Activated CD8-positive, alpha-beta memory T cell treated with anti-CD3 and anti-CD28 coated beads for 24 hours (primary cell): ENCODE results near the gene S100A13.

Experiments
- DNase-seq: peaks from one replicate; pipeline ENCODE4 v3.0.0-alpha.2; 2020

The S100A13 gene

GRCh38 chr1:153624965-153625611 is 2.2 kb downstream of the S100A13 start:
- no peak for DNase-seq

- no peak for DNase-seq
Measured at GRCh38 chr1:153623101-153623500, 4.2 kb downstream of the S100A13 start.

- no peak for DNase-seq
Measured at GRCh38 chr1:153619171-153619570, 8.1 kb downstream of the S100A13 start.

- DNase-seq, result peak; percentile 91
Measured at GRCh38 chr1:153617663-153618062, 9.6 kb downstream of the S100A13 start.

- no peak for DNase-seq
Measured at GRCh38 chr1:153616917-153617311, 10.4 kb downstream of the S100A13 start.

- DNase-seq, result no peak
Measured at GRCh38 chr1:153616144-153616916, 11.0 kb downstream of the S100A13 start, which contains the start of gene S100A14. Gene S100A14 (minus strand): TSS chr1:153616325. CDS start chr1:153615858, 467 bp downstream.

GRCh38 chr1:153615406-153615805 is 11.9 kb downstream of the S100A13 start:
- DNase-seq, result no peak

- DNase-seq, result no peak
Measured at GRCh38 chr1:153614906-153615305, 12.4 kb downstream of the S100A13 start.

- DNase-seq, result no peak
Measured at GRCh38 chr1:153614189-153614900, 13.0 kb downstream of the S100A13 start.

- no peak for DNase-seq
Measured at GRCh38 chr1:153613406-153613805, 13.9 kb downstream of the S100A13 start.

GRCh38 chr1:153612755-153613331 is 14.5 kb downstream of the S100A13 start, which contains the start of gene S100A16:
Gene S100A16 (minus strand): TSS chr1:153613137. CDS start chr1:153608151, 4,986 bp downstream.
- DNase-seq, result no peak

- no peak for DNase-seq
Measured at GRCh38 chr1:153612111-153612754, 15.1 kb downstream of the S100A13 start.

GRCh38 chr1:153611356-153611755 is 15.9 kb downstream of the S100A13 start:
- no peak for DNase-seq

- DNase-seq, result no peak
Measured at GRCh38 chr1:153610811-153611301, 16.4 kb downstream of the S100A13 start.

GRCh38 chr1:153610334-153610733 is 17.0 kb downstream of the S100A13 start:
- no peak for DNase-seq

- DNase-seq, result no peak
Measured at GRCh38 chr1:153609585-153609907, 17.8 kb downstream of the S100A13 start.

- DNase-seq, result no peak
Measured at GRCh38 chr1:153608742-153609584, 18.3 kb downstream of the S100A13 start.

- DNase-seq, result no peak
Measured at GRCh38 chr1:153608089-153608682, 19.1 kb downstream of the S100A13 start.

GRCh38 chr1:153607381-153607780 is 19.9 kb downstream of the S100A13 start:
- no peak for DNase-seq

- DNase-seq, result no peak
Measured at GRCh38 chr1:153606194-153606593, 21.1 kb downstream of the S100A13 start.

- DNase-seq, result no peak
Measured at GRCh38 chr1:153602749-153603148, 24.6 kb downstream of the S100A13 start.
